ENCODE results near the gene PAX3. TPM values are rescaled to one million over a fixed set of nuclear protein-coding genes. Genes with fewer than 3 reads are reported as not detected.

Gene PAX3
- total RNA-seq, 1 donor from 2014 or later, result 0.30 TPM

DNA sequence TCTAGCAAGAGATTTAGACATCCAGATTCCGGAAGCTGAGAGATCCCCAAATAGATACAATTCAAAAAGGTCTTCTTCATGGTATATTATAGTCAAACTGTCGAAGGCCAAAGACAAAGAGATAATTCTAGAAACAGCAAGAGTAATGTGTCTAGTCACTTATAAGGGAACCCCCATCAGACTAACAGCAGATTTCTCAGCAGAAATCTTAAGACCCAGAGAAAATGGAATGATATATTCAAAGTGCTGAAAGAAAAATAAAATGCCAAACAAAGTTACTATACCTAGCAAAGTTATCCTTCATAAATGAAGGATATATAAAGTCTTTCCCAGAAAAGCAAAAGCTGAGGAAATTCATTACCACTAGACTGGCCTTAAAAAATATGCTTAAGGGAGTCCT is 36.1 kb upstream of the PAX3 start:
- no peak overlapping the region for H3K27ac ChIP-seq (replicated peaks)
- no peak overlapping the region for H3K4me3 ChIP-seq
- intact Hi-C loops (cut with micrococcal nuclease), result no loop called here
- no peak for DNase-seq
- H3K27me3 ChIP-seq (ENCODE audit: low read depth), result no peaks in the 10 kb centered on the region
- H3K36me3 ChIP-seq, result no peaks in the 10 kb centered on the region
- H3K9me3 ChIP-seq (replicated peaks), result peaks cover 31% of the 10 kb centered on the region
- no peaks in the 10 kb centered on the region for H3K4me1 ChIP-seq
- TF ChIP-seq, protein P1, sequence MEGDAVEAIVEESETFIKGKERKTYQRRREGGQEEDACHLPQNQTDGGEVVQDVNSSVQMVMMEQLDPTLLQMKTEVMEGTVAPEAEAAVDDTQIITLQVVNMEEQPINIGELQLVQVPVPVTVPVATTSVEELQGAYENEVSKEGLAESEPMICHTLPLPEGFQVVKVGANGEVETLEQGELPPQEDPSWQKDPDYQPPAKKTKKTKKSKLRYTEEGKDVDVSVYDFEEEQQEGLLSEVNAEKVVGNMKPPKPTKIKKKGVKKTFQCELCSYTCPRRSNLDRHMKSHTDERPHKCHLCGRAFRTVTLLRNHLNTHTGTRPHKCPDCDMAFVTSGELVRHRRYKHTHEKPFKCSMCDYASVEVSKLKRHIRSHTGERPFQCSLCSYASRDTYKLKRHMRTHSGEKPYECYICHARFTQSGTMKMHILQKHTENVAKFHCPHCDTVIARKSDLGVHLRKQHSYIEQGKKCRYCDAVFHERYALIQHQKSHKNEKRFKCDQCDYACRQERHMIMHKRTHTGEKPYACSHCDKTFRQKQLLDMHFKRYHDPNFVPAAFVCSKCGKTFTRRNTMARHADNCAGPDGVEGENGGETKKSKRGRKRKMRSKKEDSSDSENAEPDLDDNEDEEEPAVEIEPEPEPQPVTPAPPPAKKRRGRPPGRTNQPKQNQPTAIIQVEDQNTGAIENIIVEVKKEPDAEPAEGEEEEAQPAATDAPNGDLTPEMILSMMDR (IDR thresholded peaks at IDR 0.05; ENCODE audit: borderline replicate concordance), result no peak

DNA sequence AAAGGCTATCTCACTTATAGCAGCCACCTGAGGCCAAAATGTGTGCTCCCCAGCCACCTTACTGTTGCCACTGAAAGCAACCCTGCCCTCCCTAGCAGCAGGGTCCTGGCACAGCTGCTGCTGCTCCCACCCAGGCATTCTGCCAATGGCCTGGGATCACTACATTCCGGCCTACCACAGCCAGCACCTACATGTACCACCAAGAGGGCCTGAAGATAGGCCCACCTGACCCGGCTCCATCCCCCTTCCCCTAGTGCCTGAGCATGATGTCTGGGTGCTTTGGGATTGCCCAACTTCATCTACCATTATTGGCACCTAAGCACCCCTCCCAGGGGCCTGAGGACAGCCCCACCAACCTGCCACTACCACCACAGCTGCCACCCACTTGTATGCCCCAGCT is 34.6 kb upstream of the PAX3 start:
- intact Hi-C loops (cut with micrococcal nuclease), result no loop called here

DNA sequence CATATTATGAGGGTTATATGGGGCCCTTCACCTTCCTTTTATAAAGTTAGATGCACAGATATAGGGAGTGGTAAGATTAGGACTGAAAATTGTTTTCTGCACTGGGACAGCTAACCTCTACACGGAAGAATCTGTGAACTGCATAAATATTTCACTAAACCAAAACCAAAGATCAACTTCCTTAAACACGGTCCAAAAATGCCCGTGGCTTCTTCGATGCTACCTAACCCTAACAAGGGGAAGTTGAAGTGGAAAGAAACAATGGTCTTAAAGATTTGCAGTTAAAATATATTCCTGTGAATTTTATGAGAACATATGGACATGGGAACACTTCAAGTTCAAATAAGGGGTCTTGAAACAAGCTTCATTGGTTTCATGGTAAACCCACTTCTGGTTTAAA is 33.3 kb upstream of the PAX3 start:
- Histone ChIP-seq H3K27ac (replicated peaks) (no peak overlapping the region), H3K4me1 (no peaks in the 10 kb centered on the region), H3K36me3 (no peaks in the 10 kb centered on the region), H3K4me3 (no peak overlapping the region), H3K27me3 (ENCODE audit: low read depth) (no peaks in the 10 kb centered on the region), H3K9me3 (replicated peaks) (peaks cover 37% of the 10 kb centered on the region)
- intact Hi-C loops (cut with micrococcal nuclease), result no loop called here
- no peak for DNase-seq
- TF ChIP-seq, protein P1 (IDR thresholded peaks at IDR 0.05; ENCODE audit: borderline replicate concordance), result no peak

More for the DNA sequence above, 34.6 kb upstream of the PAX3 start:
- no peaks in the 10 kb centered on the region for H3K36me3 ChIP-seq
- TF ChIP-seq, protein P1 (IDR thresholded peaks at IDR 0.05; ENCODE audit: borderline replicate concordance), result no peak
- H3K4me1 ChIP-seq, result no peaks in the 10 kb centered on the region
- no peak overlapping the region for H3K4me3 ChIP-seq
- H3K9me3 ChIP-seq (replicated peaks), result peaks cover 37% of the 10 kb centered on the region
- H3K27ac ChIP-seq (replicated peaks), result no peak overlapping the region
- H3K27me3 ChIP-seq (ENCODE audit: low read depth), result no peaks in the 10 kb centered on the region
- no peak for DNase-seq

DNA sequence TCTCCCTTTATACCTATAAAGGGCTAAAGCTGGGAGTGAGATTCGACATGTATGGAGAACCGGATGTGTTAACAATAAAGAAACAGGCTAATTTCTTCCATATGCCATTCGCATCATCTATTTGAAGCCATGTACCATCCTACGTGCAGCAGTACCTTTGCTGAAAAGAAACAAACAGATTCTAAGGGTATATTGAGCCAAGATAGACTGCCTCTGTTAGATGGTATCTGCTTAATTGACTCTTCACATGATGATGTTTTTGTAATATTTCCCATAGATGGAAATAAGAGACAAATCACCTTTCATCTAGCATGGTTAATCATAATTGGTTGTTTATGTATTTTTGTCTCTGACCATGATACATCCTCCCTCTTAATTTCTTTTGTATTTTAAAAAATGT is 32.1 kb upstream of the PAX3 start:
- Histone ChIP-seq H3K36me3 (no peaks in the 10 kb centered on the region), H3K4me3 (no peak overlapping the region), H3K27me3 (ENCODE audit: low read depth) (no peaks in the 10 kb centered on the region), H3K9me3 (replicated peaks) (peaks cover 35% of the 10 kb centered on the region), H3K4me1 (no peaks in the 10 kb centered on the region), H3K27ac (replicated peaks) (no peak overlapping the region)
- TF ChIP-seq, protein P1 (IDR thresholded peaks at IDR 0.05; ENCODE audit: borderline replicate concordance), result no peak
- DNase-seq, result no peak
- intact Hi-C loops (cut with micrococcal nuclease), result no loop called here

DNA sequence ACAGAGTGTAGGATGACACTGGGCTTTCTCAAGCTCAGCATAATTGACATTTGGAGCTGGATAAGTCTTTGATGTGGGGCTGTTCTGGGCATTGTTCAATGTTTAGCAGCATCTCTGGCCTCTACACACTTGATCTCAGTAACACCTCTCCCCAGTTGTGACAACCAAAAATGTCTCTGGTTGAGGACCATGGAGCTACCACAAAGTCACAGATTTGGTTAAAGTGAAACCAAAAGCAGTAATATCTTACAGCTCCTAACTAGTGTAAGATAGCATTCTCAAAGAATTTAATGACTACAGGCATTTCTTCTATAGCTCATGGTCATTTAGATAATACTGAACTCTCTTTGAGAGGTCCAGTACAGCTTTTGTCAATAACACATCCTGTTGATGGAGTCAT is 23.4 kb upstream of the PAX3 start:
- Histone ChIP-seq H3K9me3 (replicated peaks) (no peaks in the 10 kb centered on the region), H3K36me3 (no peaks in the 10 kb centered on the region), H3K27ac (replicated peaks) (no peak overlapping the region), H3K4me3 (no peak overlapping the region), H3K27me3 (ENCODE audit: low read depth) (peaks cover 52% of the 10 kb centered on the region), H3K4me1 (peaks cover 30% of the 10 kb centered on the region)
- no peak for DNase-seq
- intact Hi-C loops (cut with micrococcal nuclease), result no loop called here
- TF ChIP-seq, protein P1 (IDR thresholded peaks at IDR 0.05; ENCODE audit: borderline replicate concordance), result no peak
